HepG2 (cell line): ENCODE measurements around the gene GCC1. TPM values are rescaled to one million over a fixed set of nuclear protein-coding genes. Genes with fewer than 3 reads are reported as not detected.

Experiments used
- ATAC-seq: fragments of 200-7000 bp; cut with Tn5 transposase; 3 replicates; pipeline ENCODE4 v1.9.1; 2020; ENCODE audit warnings: mild to moderate bottlenecking, moderate library complexity
- BruUV-seq: library from RNA; stranded (reverse); fragments of 400-500 nt; replicated peaks from 2 replicates; lab custom pipeline; 2021; lab: Mats Ljungman, UMichigan
- CTCF ChIA-PET: fragments of 300-600 bp; formaldehyde crosslinking; extraction: SDS; loops from one replicate; lab custom pipeline; 2021; ENCODE audit warnings: low total read pairs, inconsistent platforms, low intra/inter-chr PET ratio; lab: Yijun Ruan, JAX
- POLR2A ChIA-PET: fragments of 350-600 bp; sonication (Branson Sonifier 250); formaldehyde crosslinking; loops from one replicate; lab custom pipeline; 2020; ENCODE audit warnings: antibody characterized with exemption, inconsistent platforms; lab: Yijun Ruan, JAX
- DNase-seq: peaks from one replicate; pipeline ENCODE4 v3.0.0-alpha.2; 2015; ENCODE audit warnings: low spot score
- FAIRE-seq: peaks from 3 replicates; lab custom pipeline; 2011; peaks lifted over from hg19 to GRCh38; lab: Jason Lieb, UNC
- H2AFZ ChIP-seq: one replicate; pipeline ENCODE4 v1.6.1; 2011; ENCODE audit warnings: low read length, inconsistent platforms
- H3K27ac ChIP-seq: fragments of 300-600 bp; 3 replicates; pipeline ENCODE4 v1.8.0; 2011; ENCODE audit warnings: mixed run types, mild to moderate bottlenecking, mixed read lengths, low read length, inconsistent platforms; ENCODE audit not compliant: insufficient read depth; ENCODE audit errors: extremely low read length
- H3K27me3 ChIP-seq, 2 experiments: fragments of 200-600 bp in 1 of 2; 2 replicates in 1 of 2; 3 replicates in 1 of 2; pipeline versions ENCODE4 v1.6.0 to v1.8.0; 2011; ENCODE audit warnings: low read length in 2 of 2, mild to moderate bottlenecking in 2 of 2, moderate library complexity in 2 of 2, inconsistent platforms in 1 of 2; ENCODE audit not compliant: insufficient read depth in 2 of 2, control insufficient read depth in 1 of 2
- H3K36me3 ChIP-seq, 2 experiments: fragments of 200-600 bp in 1 of 2; replicated peaks in 1 of 2; 2 replicates in 1 of 2; 3 replicates in 1 of 2; pipeline versions ENCODE4 v1.5.1 to v1.8.0; 2011; ENCODE audit warnings: low read length in 2 of 2, inconsistent platforms in 1 of 2; ENCODE audit not compliant: insufficient read depth in 2 of 2, control insufficient read depth in 1 of 2
- H3K4me1 ChIP-seq: 2 replicates; pipeline ENCODE4 v1.5.1; 2012; ENCODE audit warnings: low read length, inconsistent platforms; ENCODE audit not compliant: insufficient read depth
- H3K4me2 ChIP-seq: 2 replicates; pipeline ENCODE4 v1.6.0; 2011; ENCODE audit warnings: low read depth, low read length, inconsistent platforms
- H3K4me3 ChIP-seq, 3 experiments: fragments of 200-600 bp in 1 of 3; sonication (generic), shearing (Covaris generic) in 1 of 3; replicated peaks in 1 of 3; 2 replicates each; pipeline ENCODE4 v1.5.1; 2011 to 2016; ENCODE audit warnings: low read length in 3 of 3, inconsistent platforms in 2 of 3, low read depth in 2 of 3, mild to moderate bottlenecking in 2 of 3, control low read depth in 1 of 3, mixed read lengths in 1 of 3; ENCODE audit not compliant: insufficient read depth in 1 of 3
- H3K79me2 ChIP-seq: one replicate; pipeline ENCODE4 v1.6.1; 2011; ENCODE audit warnings: low read length, inconsistent platforms; ENCODE audit not compliant: insufficient read depth
- H3K9ac ChIP-seq: 2 replicates; pipeline ENCODE4 v1.6.0; 2011; ENCODE audit warnings: mild to moderate bottlenecking, low read depth, low read length, inconsistent platforms; ENCODE audit not compliant: insufficient read depth
- H3K9me3 ChIP-seq: 2 replicates; pipeline ENCODE4 v1.5.1; 2012; ENCODE audit warnings: mild to moderate bottlenecking, low read length
- H4K20me1 ChIP-seq: 2 replicates; pipeline ENCODE4 v1.6.0; 2011; ENCODE audit warnings: inconsistent platforms, mild to moderate bottlenecking, low read length, moderate library complexity; ENCODE audit not compliant: insufficient read depth
- CTCF ChIP-seq: sonication (generic); formaldehyde crosslinking; IDR thresholded peaks from 2 replicates; pipeline ENCODE4 v1.5.0; 2020; ENCODE audit warnings: mild to moderate bottlenecking, missing genetic modification reagents, moderate library complexity
- ESRRA ChIP-seq: sonication (generic); formaldehyde crosslinking; IDR thresholded peaks from 2 replicates; pipeline ENCODE4 v1.5.1; 2020; ENCODE audit warnings: mild to moderate bottlenecking, low read depth, missing genetic modification reagents
- FOXP1 ChIP-seq, 2 experiments: fragments of 450-650 bp in 1 of 2; IDR thresholded peaks; 2 replicates each; pipeline ENCODE4 v1.6.1; 2017 to 2018; ENCODE audit warnings: antibody characterized with exemption in 1 of 2
- MYNN ChIP-seq: sonication (generic); formaldehyde crosslinking; IDR thresholded peaks from 2 replicates; pipeline ENCODE4 v1.4.0; 2020; ENCODE audit warnings: mild to moderate bottlenecking, low read depth, missing genetic modification reagents
- NCOA2 ChIP-seq: sonication (generic); formaldehyde crosslinking; IDR thresholded peaks from 2 replicates; pipeline ENCODE4 v1.8.0; 2022; ENCODE audit warnings: inconsistent platforms
- PLSCR1 ChIP-seq: sonication (generic); formaldehyde crosslinking; IDR thresholded peaks from 2 replicates; pipeline ENCODE4 v1.5.0; 2020; ENCODE audit warnings: missing genetic modification reagents, mild to moderate bottlenecking, borderline replicate concordance
- STAG1 ChIP-seq: sonication (generic); formaldehyde crosslinking; IDR thresholded peaks from 2 replicates; pipeline ENCODE4 v1.4.0; 2020; ENCODE audit warnings: missing genetic modification reagents
- YEATS4 ChIP-seq: sonication (generic); formaldehyde crosslinking; IDR thresholded peaks from 2 replicates; pipeline ENCODE4 v1.4.0; 2020; ENCODE audit warnings: missing genetic modification reagents, borderline replicate concordance
- ZFP1 ChIP-seq: IDR thresholded peaks from 2 replicates; pipeline ENCODE4 v1.6.1; 2016
- ZNF12 ChIP-seq: sonication (generic); formaldehyde crosslinking; IDR thresholded peaks from 2 replicates; pipeline ENCODE4 v1.5.0; 2020; ENCODE audit warnings: missing genetic modification reagents
- ZNF660 ChIP-seq: sonication (generic); formaldehyde crosslinking; IDR thresholded peaks from 2 replicates; pipeline ENCODE4 v1.5.1; 2020; ENCODE audit warnings: mild to moderate bottlenecking, low read depth, missing genetic modification reagents, borderline replicate concordance
- ZNF841 ChIP-seq: sonication (generic); formaldehyde crosslinking; IDR thresholded peaks from 2 replicates; pipeline ENCODE4 v1.8.1; 2023; ENCODE audit warnings: missing genetic modification reagents, borderline replicate concordance
- WGBS: methylation state at CpG from one replicate; pipeline ENCODE4 v1.1.6; 2017; ENCODE audit warnings: low lambda C conversion rate; 5-methylcytosine and 5-hydroxymethylcytosine counted together
- in situ Hi-C: cut with HindIII; loops from 2 replicates; pipeline ENCODE4 v1.10.0; 2017; ENCODE audit warnings: low pct_unique_long_range_greater_than_20kb; ENCODE audit not compliant: extremely low pct_ligation_motif_present
- intact Hi-C: fragments of 100-400 bp; cut with micrococcal nuclease; formaldehyde crosslinking; loops from one replicate; pipeline ENCODE4 v1.10.0; 2022; ENCODE audit not compliant: unreplicated experiment
- polyA plus RNA-seq, 8 experiments: library from polyadenylated mRNA; depleted of rRNA in 3 of 8; stranded (reverse) in 7 of 8; unstranded in 1 of 8; fragments of >200 nt; fragmentation: Illumina TruSeq in 4 of 8; extraction: Trizol in 4 of 8; gene quantifications; 2 replicates each; pipeline versions ENCODE4 v1.2.1 to v1.2.3, GENCODE V29; 2011 to 2016; ENCODE audit warnings: low read depth in 4 of 8, missing spikeins in 1 of 8, mixed read lengths in 1 of 8; ENCODE audit not compliant: insufficient read depth in 1 of 8
- total RNA-seq, 5 experiments: library from RNA; depleted of rRNA; stranded (reverse); fragments of >200 nt; fragmentation: Illumina TruSeq; extraction: Trizol; gene quantifications; 2 replicates each; pipeline ENCODE4 v1.2.3, GENCODE V29; 2016; ENCODE audit warnings: low read depth in 1 of 5
- TF ChIP-seq, protein P1 (sequence below): sonication (generic); formaldehyde crosslinking; IDR thresholded peaks from 2 replicates; pipeline ENCODE4 v1.5.1; 2020; ENCODE audit warnings: mild to moderate bottlenecking, missing genetic modification reagents, borderline replicate concordance
- TF ChIP-seq, protein P2 (sequence below): sonication (generic); formaldehyde crosslinking; IDR thresholded peaks from 2 replicates; pipeline ENCODE4 v1.9.0; 2021; ENCODE audit warnings: missing genetic modification reagents, mild to moderate bottlenecking, borderline replicate concordance

Gene GCC1
- total and polyA plus RNA-seq, 2 of the 13 experiments (the other 11 are each of a cell fraction or from before 2014, with no cell fraction given): 2.5 to 15.3 TPM

DNA sequence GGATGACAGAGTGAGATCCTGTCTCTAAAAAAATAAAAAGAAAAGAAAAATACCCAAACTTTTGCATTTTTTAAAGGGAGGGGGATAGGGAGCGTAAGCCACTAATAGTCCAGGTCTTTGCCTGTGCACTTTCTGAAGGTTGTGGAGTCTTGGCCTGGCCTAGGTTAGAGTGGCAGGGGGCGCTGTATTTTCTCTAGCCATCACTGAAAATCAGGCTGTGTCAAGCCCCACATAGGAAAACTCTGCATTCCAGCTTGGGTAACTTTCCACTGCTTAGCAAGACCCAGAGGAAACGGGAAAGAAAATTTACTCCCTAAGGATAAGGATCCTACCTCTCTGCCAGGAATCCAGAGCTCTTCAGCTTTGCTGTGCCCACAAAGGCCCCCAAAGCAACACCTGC lies 43.0 kb upstream of the GCC1 start:
- FAIRE-seq: no peak
- TF ChIP-seq FOXP1 (IDR thresholded peaks at IDR 0.05): no peak
- TF ChIP-seq FOXP1 (CRISPR knock-in tag; IDR thresholded peaks at IDR 0.05): no peak
- no peak for TF ChIP-seq ZNF841 (CRISPR knock-in tag)
- TF ChIP-seq MYNN (CRISPR knock-in tag): no peak
- TF ChIP-seq, protein P1, sequence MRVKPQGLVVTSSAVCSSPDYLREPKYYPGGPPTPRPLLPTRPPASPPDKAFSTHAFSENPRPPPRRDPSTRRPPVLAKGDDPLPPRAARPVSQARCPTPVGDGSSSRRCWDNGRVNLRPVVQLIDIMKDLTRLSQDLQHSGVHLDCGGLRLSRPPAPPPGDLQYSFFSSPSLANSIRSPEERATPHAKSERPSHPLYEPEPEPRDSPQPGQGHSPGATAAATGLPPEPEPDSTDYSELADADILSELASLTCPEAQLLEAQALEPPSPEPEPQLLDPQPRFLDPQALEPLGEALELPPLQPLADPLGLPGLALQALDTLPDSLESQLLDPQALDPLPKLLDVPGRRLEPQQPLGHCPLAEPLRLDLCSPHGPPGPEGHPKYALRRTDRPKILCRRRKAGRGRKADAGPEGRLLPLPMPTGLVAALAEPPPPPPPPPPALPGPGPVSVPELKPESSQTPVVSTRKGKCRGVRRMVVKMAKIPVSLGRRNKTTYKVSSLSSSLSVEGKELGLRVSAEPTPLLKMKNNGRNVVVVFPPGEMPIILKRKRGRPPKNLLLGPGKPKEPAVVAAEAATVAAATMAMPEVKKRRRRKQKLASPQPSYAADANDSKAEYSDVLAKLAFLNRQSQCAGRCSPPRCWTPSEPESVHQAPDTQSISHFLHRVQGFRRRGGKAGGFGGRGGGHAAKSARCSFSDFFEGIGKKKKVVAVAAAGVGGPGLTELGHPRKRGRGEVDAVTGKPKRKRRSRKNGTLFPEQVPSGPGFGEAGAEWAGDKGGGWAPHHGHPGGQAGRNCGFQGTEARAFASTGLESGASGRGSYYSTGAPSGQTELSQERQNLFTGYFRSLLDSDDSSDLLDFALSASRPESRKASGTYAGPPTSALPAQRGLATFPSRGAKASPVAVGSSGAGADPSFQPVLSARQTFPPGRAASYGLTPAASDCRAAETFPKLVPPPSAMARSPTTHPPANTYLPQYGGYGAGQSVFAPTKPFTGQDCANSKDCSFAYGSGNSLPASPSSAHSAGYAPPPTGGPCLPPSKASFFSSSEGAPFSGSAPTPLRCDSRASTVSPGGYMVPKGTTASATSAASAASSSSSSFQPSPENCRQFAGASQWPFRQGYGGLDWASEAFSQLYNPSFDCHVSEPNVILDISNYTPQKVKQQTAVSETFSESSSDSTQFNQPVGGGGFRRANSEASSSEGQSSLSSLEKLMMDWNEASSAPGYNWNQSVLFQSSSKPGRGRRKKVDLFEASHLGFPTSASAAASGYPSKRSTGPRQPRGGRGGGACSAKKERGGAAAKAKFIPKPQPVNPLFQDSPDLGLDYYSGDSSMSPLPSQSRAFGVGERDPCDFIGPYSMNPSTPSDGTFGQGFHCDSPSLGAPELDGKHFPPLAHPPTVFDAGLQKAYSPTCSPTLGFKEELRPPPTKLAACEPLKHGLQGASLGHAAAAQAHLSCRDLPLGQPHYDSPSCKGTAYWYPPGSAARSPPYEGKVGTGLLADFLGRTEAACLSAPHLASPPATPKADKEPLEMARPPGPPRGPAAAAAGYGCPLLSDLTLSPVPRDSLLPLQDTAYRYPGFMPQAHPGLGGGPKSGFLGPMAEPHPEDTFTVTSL (CRISPR knock-in tag): no peak
- TF ChIP-seq NCOA2 (CRISPR knock-in tag): no peak
- TF ChIP-seq ZNF12: no peak
- TF ChIP-seq PLSCR1 (CRISPR knock-in tag): no peak
- no peak for TF ChIP-seq ESRRA (CRISPR knock-in tag)
- TF ChIP-seq ZNF660: no peak
- peak; percentile 35 for TF ChIP-seq CTCF (CRISPR knock-in tag)
- TF ChIP-seq, protein P2, sequence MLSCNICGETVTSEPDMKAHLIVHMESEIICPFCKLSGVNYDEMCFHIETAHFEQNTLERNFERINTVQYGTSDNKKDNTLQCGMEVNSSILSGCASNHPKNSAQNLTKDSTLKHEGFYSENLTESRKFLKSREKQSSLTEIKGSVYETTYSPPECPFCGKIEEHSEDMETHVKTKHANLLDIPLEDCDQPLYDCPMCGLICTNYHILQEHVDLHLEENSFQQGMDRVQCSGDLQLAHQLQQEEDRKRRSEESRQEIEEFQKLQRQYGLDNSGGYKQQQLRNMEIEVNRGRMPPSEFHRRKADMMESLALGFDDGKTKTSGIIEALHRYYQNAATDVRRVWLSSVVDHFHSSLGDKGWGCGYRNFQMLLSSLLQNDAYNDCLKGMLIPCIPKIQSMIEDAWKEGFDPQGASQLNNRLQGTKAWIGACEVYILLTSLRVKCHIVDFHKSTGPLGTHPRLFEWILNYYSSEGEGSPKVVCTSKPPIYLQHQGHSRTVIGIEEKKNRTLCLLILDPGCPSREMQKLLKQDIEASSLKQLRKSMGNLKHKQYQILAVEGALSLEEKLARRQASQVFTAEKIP (CRISPR knock-in tag): no peak
- no peak for TF ChIP-seq YEATS4
- TF ChIP-seq ZFP1 (CRISPR knock-in tag): no peak
- peak; percentile 5; the same call in 1 of the 2 replicates for TF ChIP-seq STAG1

More for the DNA sequence above, 43.0 kb upstream of the GCC1 start:
- H3K9me3 ChIP-seq: no peaks in the 10 kb centered on the region
- no peak overlapping the region for H3K4me2 ChIP-seq
- ATAC-seq (peak; percentile 75), DNase-seq (no peak)
- intact Hi-C loops: loop anchor here (2.0 kb wide), 2 partner anchors 40 to 280 kb away; partner anchors contain the start of gene ARF5
- H3K4me3 ChIP-seq: no peak overlapping the region
- no peak overlapping the region for H3K9ac ChIP-seq
- H3K4me1 ChIP-seq: no peaks in the 10 kb centered on the region
- H3K27ac ChIP-seq: no peak overlapping the region
- 0 out of 2 replicates have a peak, but pooled peaks cover 2% of the 10 kb centered on the region for H4K20me1 ChIP-seq
- CTCF ChIA-PET: interaction anchor here (1.9 to 2.1 kb wide), 2 partner anchors 39 to 124 kb away, joined by 7 to 8 read pairs; partner anchors contain the start of gene ARF5
- no TSS peak for BruUV-seq
- no peak overlapping the region for H2AFZ ChIP-seq
- POLR2A ChIA-PET: interaction anchor here (1.0 kb wide), 1 partner anchor 46 kb away, joined by 3 read pairs; no protein-coding TSS in a partner anchor
- 25% methylated on average over 3 of the region's 3 CpGs for WGBS
- in situ Hi-C loops: no loop called here
- H3K27me3 ChIP-seq: no peaks in the 10 kb centered on the region; a peak in 1 of 5 replicates
- no peaks in the 10 kb centered on the region for H3K79me2 ChIP-seq
- no peaks in the 10 kb centered on the region for H3K36me3 ChIP-seq
